Liver (tissue), 9 donors: ENCODE results near the gene C3orf18. TPM values are rescaled to one million over a fixed set of nuclear protein-coding genes. Genes with fewer than 3 reads are reported as not detected.

Source experiments
- DNase-seq: peaks from one replicate; pipeline ENCODE4 v3.0.0-alpha.2; 2017; ENCODE audit warnings: low spot score
- H3K27ac ChIP-seq, 2 donors: one replicate each; pipeline ENCODE4 v1.7.0; 2013; ENCODE audit warnings: inconsistent platforms in 2 of 2, low read length in 2 of 2, control low read depth in 1 of 2, low read depth in 1 of 2, mild to moderate bottlenecking in 1 of 2
- H3K27me3 ChIP-seq, 4 donors: one replicate each; pipeline versions ENCODE4 v1.6.1 to v1.7.0; 2013; ENCODE audit warnings: low read length in 3 of 4, inconsistent platforms in 1 of 4, mild to moderate bottlenecking in 1 of 4, moderate library complexity in 1 of 4; ENCODE audit not compliant: control insufficient read depth in 4 of 4, insufficient read depth in 4 of 4
- H3K36me3 ChIP-seq, 4 donors: one replicate each; pipeline versions ENCODE4 v1.6.1 to v1.7.0; 2013; ENCODE audit warnings: low read length in 3 of 4, mild to moderate bottlenecking in 3 of 4, low read depth in 1 of 4, moderate library complexity in 1 of 4; ENCODE audit not compliant: control insufficient read depth in 4 of 4, insufficient read depth in 3 of 4
- H3K4me1 ChIP-seq, 4 donors: one replicate each; pipeline versions ENCODE4 v1.6.1 to v1.7.0; 2013; ENCODE audit warnings: low read length in 3 of 4, mild to moderate bottlenecking in 3 of 4, moderate library complexity in 1 of 4; ENCODE audit not compliant: control insufficient read depth in 4 of 4, insufficient read depth in 4 of 4
- H3K4me3 ChIP-seq, 3 donors: one replicate each; pipeline versions ENCODE4 v1.6.1 to v1.7.0; 2013; ENCODE audit warnings: low read length in 3 of 3, control low read depth in 1 of 3, low read depth in 1 of 3, mild to moderate bottlenecking in 1 of 3
- H3K9ac ChIP-seq, 2 donors: one replicate each; pipeline ENCODE4 v1.7.0; 2013; ENCODE audit warnings: low read length in 2 of 2, mild to moderate bottlenecking in 2 of 2, moderate library complexity in 2 of 2, control low read depth in 1 of 2, low read depth in 1 of 2
- H3K9me3 ChIP-seq, 4 donors: one replicate each; pipeline versions ENCODE4 v1.6.1 to v1.7.0; 2013; ENCODE audit warnings: low read length in 3 of 4; ENCODE audit not compliant: control insufficient read depth in 4 of 4
- EGR1 ChIP-seq, 2 donors: IDR thresholded peaks; 2 replicates each; pipeline ENCODE4 v1.6.1; 2016 to 2018; ENCODE audit warnings: antibody characterized with exemption in 2 of 2, low read depth in 2 of 2
- FOXA1 ChIP-seq: IDR thresholded peaks from 2 replicates; pipeline ENCODE4 v1.6.1; 2016; ENCODE audit warnings: antibody characterized with exemption
- FOXA2 ChIP-seq: IDR thresholded peaks from 2 replicates; pipeline ENCODE4 v1.6.1; 2016; ENCODE audit warnings: antibody characterized with exemption
- GABPA ChIP-seq, 2 donors: IDR thresholded peaks in 1 of 2; conservative IDR thresholded peaks in 1 of 2; 2 replicates each; pipeline ENCODE4 v1.6.1; 2016; ENCODE audit warnings: antibody characterized with exemption in 2 of 2, mild to moderate bottlenecking in 1 of 2, moderate library complexity in 1 of 2
- HNF4A ChIP-seq, 2 donors: conservative IDR thresholded peaks; 2 replicates each; pipeline ENCODE4 v1.6.1; 2016; ENCODE audit warnings: antibody characterized with exemption in 2 of 2, mild to moderate bottlenecking in 2 of 2
- HNF4G ChIP-seq: IDR thresholded peaks from 2 replicates; pipeline ENCODE4 v1.6.1; 2016; ENCODE audit warnings: antibody characterized with exemption
- JUND ChIP-seq, 2 donors: IDR thresholded peaks; 2 replicates each; pipeline ENCODE4 v1.6.1; 2016; ENCODE audit warnings: antibody characterized with exemption in 2 of 2
- NR2F2 ChIP-seq: IDR thresholded peaks from 2 replicates; pipeline ENCODE4 v1.6.1; 2016; ENCODE audit warnings: antibody characterized with exemption
- RAD21 ChIP-seq, 2 donors: IDR thresholded peaks; 2 replicates each; pipeline ENCODE4 v1.6.1; 2016; ENCODE audit warnings: antibody characterized with exemption in 2 of 2, mild to moderate bottlenecking in 2 of 2
- RXRA ChIP-seq, 2 donors: IDR thresholded peaks; 2 replicates each; pipeline ENCODE4 v1.6.1; 2017 to 2018; ENCODE audit warnings: antibody characterized with exemption in 2 of 2, mild to moderate bottlenecking in 1 of 2
- SP1 ChIP-seq: IDR thresholded peaks from 2 replicates; pipeline ENCODE4 v1.6.1; 2018; ENCODE audit warnings: antibody characterized with exemption, mild to moderate bottlenecking
- TAF1 ChIP-seq: conservative IDR thresholded peaks from 2 replicates; pipeline ENCODE4 v1.6.1; 2016; ENCODE audit warnings: antibody characterized with exemption, mild to moderate bottlenecking
- YY1 ChIP-seq: IDR thresholded peaks from 2 replicates; pipeline ENCODE4 v1.6.1; 2016; ENCODE audit warnings: antibody characterized with exemption, mild to moderate bottlenecking
- WGBS: extraction: QIAGEN DNeasy Blood & Tissue Kit; methylation state at CpG from one replicate; pipeline ENCODE4 v1.1.7; 2013; 5-methylcytosine and 5-hydroxymethylcytosine counted together
- polyA plus RNA-seq, 2 donors: library from polyadenylated mRNA; stranded (reverse) in 1 of 2; unstranded in 1 of 2; fragments of 200-250 nt in 1 of 2; fragments of >200 nt in 1 of 2; fragmentation: Nextera tagmentation in 1 of 2; extraction: Ambion mirVana in 1 of 2; gene quantifications; one replicate each; pipeline versions ENCODE4 v1.2.1 to v1.2.3, GENCODE V29; 2013 to 2015
- total RNA-seq, 2 donors: library from RNA; depleted of rRNA; stranded (reverse); fragments of >200 nt; gene quantifications; one replicate each; pipeline ENCODE4 v1.2.3, GENCODE V29; 2014
- TF ChIP-seq, protein P1 (sequence below): IDR thresholded peaks from 2 replicates; pipeline ENCODE4 v1.6.1; 2016; ENCODE audit warnings: antibody characterized with exemption, mild to moderate bottlenecking
- TF ChIP-seq, protein P2 (sequence below): fragments of 150-350 bp; IDR thresholded peaks from 2 replicates; pipeline ENCODE4 v1.5.1; 2017; ENCODE audit warnings: improper control_type of control experiment, low read depth, low read length; ENCODE audit not compliant: missing input control
- TF ChIP-seq, protein P3 (sequence below): IDR thresholded peaks from 2 replicates; pipeline ENCODE4 v1.6.1; 2016; ENCODE audit warnings: antibody characterized with exemption
- TF ChIP-seq, protein P4 (sequence below): IDR thresholded peaks from 2 replicates; pipeline ENCODE4 v1.6.1; 2016; ENCODE audit warnings: antibody characterized with exemption
- TF ChIP-seq, protein P5 (sequence below): IDR thresholded peaks from 2 replicates; pipeline ENCODE4 v1.6.1; 2016; ENCODE audit warnings: antibody characterized with exemption
- donor health status: healthy.
- donor health status: healthy.
- donor health status: healthy.
- donor health status: healthy.
- donor health status: healthy.

Gene C3orf18
- total and polyA plus RNA-seq, 4 donors, result 0.54 to 2.7 (median 1.5) TPM

DNA sequence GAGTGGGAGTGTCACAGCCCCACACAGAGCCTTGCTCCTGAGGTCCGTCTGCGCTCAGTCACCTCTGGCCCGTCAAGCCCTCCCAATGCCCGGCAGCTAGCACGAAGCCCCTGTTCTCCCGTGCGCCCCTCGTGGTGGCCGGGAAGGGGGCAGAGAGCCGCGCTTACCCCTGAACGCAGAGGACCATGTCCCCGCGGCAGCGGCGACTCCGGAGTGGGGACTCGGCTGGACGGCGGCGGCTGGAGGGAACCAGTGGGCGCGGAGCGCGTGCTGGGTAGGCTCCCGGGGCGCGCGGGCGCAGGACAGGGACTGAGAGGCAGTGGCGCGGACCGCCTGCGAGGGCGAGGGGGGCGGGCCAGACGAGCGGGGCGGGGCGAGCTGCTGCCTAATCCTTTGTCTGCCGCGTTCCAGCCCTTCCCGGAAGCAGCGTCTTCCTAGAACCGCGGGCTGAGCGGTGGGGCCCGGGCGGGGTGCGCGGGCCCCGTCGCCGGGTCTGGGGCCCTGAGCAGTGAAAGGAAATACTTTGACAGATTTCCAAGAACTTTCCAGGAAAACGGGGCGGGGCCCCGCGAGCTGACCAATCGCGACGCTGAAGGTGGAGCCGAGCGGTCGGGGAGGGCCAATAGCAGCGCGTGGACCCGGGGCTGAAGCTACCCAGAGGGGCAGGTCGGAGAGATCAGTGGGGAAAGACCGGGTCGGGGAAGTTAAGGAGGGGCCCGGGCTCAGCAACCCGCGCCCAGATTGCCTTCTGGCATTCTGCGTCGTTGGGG is 44.1 kb upstream of the C3orf18 start, which contains the start of gene CISH:
CISH (minus strand) TSS at position 311 of the 770 bp plus-strand sequence; CDS start at position 187, 124 bp downstream.
- under 1% methylated on average over 75 of the region's 75 CpGs for WGBS
- TF ChIP-seq HNF4G (no peak), EGR1 (IDR thresholded peaks at IDR 0.05; ENCODE audit: low read depth in 2 of 2) (peak; percentile 79 to 89), JUND (IDR thresholded peaks at IDR 0.05) (peak; percentile 64 to 69), SP1 (peak; percentile 91), RAD21 (IDR thresholded peaks at IDR 0.05) (peak in 1 of 2 donors; percentile 30), NR2F2 (peak; percentile 88), FOXA1 (no peak), FOXA2 (peak; percentile 12), TAF1 (peak; percentile 82), RXRA (IDR thresholded peaks at IDR 0.05) (peak; percentile 47 to 76), GABPA (IDR thresholded peaks at IDR 0.05 in 1 of 2, conservative IDR thresholded peaks at IDR 0.05 in 1 of 2) (peak in 1 of 2 donors; percentile 58), HNF4A (conservative IDR thresholded peaks at IDR 0.05) (peak; percentile 43 to 72), YY1 (no peak)
- TF ChIP-seq, protein P1, sequence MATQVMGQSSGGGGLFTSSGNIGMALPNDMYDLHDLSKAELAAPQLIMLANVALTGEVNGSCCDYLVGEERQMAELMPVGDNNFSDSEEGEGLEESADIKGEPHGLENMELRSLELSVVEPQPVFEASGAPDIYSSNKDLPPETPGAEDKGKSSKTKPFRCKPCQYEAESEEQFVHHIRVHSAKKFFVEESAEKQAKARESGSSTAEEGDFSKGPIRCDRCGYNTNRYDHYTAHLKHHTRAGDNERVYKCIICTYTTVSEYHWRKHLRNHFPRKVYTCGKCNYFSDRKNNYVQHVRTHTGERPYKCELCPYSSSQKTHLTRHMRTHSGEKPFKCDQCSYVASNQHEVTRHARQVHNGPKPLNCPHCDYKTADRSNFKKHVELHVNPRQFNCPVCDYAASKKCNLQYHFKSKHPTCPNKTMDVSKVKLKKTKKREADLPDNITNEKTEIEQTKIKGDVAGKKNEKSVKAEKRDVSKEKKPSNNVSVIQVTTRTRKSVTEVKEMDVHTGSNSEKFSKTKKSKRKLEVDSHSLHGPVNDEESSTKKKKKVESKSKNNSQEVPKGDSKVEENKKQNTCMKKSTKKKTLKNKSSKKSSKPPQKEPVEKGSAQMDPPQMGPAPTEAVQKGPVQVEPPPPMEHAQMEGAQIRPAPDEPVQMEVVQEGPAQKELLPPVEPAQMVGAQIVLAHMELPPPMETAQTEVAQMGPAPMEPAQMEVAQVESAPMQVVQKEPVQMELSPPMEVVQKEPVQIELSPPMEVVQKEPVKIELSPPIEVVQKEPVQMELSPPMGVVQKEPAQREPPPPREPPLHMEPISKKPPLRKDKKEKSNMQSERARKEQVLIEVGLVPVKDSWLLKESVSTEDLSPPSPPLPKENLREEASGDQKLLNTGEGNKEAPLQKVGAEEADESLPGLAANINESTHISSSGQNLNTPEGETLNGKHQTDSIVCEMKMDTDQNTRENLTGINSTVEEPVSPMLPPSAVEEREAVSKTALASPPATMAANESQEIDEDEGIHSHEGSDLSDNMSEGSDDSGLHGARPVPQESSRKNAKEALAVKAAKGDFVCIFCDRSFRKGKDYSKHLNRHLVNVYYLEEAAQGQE, result peak; percentile 72
- TF ChIP-seq, protein P2, sequence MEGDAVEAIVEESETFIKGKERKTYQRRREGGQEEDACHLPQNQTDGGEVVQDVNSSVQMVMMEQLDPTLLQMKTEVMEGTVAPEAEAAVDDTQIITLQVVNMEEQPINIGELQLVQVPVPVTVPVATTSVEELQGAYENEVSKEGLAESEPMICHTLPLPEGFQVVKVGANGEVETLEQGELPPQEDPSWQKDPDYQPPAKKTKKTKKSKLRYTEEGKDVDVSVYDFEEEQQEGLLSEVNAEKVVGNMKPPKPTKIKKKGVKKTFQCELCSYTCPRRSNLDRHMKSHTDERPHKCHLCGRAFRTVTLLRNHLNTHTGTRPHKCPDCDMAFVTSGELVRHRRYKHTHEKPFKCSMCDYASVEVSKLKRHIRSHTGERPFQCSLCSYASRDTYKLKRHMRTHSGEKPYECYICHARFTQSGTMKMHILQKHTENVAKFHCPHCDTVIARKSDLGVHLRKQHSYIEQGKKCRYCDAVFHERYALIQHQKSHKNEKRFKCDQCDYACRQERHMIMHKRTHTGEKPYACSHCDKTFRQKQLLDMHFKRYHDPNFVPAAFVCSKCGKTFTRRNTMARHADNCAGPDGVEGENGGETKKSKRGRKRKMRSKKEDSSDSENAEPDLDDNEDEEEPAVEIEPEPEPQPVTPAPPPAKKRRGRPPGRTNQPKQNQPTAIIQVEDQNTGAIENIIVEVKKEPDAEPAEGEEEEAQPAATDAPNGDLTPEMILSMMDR, result peak; percentile 13
- TF ChIP-seq, protein P3, sequence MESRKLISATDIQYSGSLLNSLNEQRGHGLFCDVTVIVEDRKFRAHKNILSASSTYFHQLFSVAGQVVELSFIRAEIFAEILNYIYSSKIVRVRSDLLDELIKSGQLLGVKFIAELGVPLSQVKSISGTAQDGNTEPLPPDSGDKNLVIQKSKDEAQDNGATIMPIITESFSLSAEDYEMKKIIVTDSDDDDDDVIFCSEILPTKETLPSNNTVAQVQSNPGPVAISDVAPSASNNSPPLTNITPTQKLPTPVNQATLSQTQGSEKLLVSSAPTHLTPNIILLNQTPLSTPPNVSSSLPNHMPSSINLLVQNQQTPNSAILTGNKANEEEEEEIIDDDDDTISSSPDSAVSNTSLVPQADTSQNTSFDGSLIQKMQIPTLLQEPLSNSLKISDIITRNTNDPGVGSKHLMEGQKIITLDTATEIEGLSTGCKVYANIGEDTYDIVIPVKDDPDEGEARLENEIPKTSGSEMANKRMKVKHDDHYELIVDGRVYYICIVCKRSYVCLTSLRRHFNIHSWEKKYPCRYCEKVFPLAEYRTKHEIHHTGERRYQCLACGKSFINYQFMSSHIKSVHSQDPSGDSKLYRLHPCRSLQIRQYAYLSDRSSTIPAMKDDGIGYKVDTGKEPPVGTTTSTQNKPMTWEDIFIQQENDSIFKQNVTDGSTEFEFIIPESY, result no peak
- TF ChIP-seq, protein P4, sequence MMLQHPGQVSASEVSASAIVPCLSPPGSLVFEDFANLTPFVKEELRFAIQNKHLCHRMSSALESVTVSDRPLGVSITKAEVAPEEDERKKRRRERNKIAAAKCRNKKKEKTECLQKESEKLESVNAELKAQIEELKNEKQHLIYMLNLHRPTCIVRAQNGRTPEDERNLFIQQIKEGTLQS, result no peak
- TF ChIP-seq, protein P5, sequence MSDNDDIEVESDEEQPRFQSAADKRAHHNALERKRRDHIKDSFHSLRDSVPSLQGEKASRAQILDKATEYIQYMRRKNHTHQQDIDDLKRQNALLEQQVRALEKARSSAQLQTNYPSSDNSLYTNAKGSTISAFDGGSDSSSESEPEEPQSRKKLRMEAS, result peak; percentile 73
- Histone ChIP-seq H3K9ac (peak within 1 kb of the TSS; percentile 61 to 76), H3K27ac (peak within 1 kb of the TSS; percentile 85 to 86), H3K36me3 (peaks cover 7 to 18% (median 12%) of the 10 kb centered on the region in 4 donors), H3K9me3 (no peaks in the 10 kb centered on the region), H3K4me3 (peak within 1 kb of the TSS; percentile 73 to 91 (median 88)), H3K4me1 (peaks cover 11 to 77% (median 51%) of the 10 kb centered on the region in 4 donors), H3K27me3 (no peaks in the 10 kb centered on the region)
- peak; percentile 95 for DNase-seq
